Measurements from ENCODE around the gene NAALADL2.

GRCh38 chr3:175215833-175216232 lies 356.7 kb downstream of the NAALADL2 start:
- TF ChIP-seq CTCF (IDR thresholded peaks at IDR 0.05) (no peak), POLR2A (IDR thresholded peaks at IDR 0.05; ENCODE audit: low read depth) (no peak), POLR2AphosphoS5 (IDR thresholded peaks at IDR 0.05) (no peak), EP300 (IDR thresholded peaks at IDR 0.05) (no peak)
